Liver (tissue), 9 donors: ENCODE results near the gene TPSG1. TPM values are rescaled to one million over a fixed set of nuclear protein-coding genes. Genes with fewer than 3 reads are reported as not detected.

Experiments used
- DNase-seq: peaks from one replicate; pipeline ENCODE4 v3.0.0-alpha.2; 2017; ENCODE audit warnings: low spot score
- H3K27ac ChIP-seq, 2 donors: one replicate each; pipeline ENCODE4 v1.7.0; 2013; ENCODE audit warnings: inconsistent platforms in 2 of 2, low read length in 2 of 2, control low read depth in 1 of 2, low read depth in 1 of 2, mild to moderate bottlenecking in 1 of 2
- H3K27me3 ChIP-seq, 4 donors: one replicate each; pipeline versions ENCODE4 v1.6.1 to v1.7.0; 2013; ENCODE audit warnings: low read length in 3 of 4, inconsistent platforms in 1 of 4, mild to moderate bottlenecking in 1 of 4, moderate library complexity in 1 of 4; ENCODE audit not compliant: control insufficient read depth in 4 of 4, insufficient read depth in 4 of 4
- H3K36me3 ChIP-seq, 4 donors: one replicate each; pipeline versions ENCODE4 v1.6.1 to v1.7.0; 2013; ENCODE audit warnings: low read length in 3 of 4, mild to moderate bottlenecking in 3 of 4, low read depth in 1 of 4, moderate library complexity in 1 of 4; ENCODE audit not compliant: control insufficient read depth in 4 of 4, insufficient read depth in 3 of 4
- H3K4me1 ChIP-seq, 4 donors: one replicate each; pipeline versions ENCODE4 v1.6.1 to v1.7.0; 2013; ENCODE audit warnings: low read length in 3 of 4, mild to moderate bottlenecking in 3 of 4, moderate library complexity in 1 of 4; ENCODE audit not compliant: control insufficient read depth in 4 of 4, insufficient read depth in 4 of 4
- H3K4me3 ChIP-seq, 3 donors: one replicate each; pipeline versions ENCODE4 v1.6.1 to v1.7.0; 2013; ENCODE audit warnings: low read length in 3 of 3, control low read depth in 1 of 3, low read depth in 1 of 3, mild to moderate bottlenecking in 1 of 3
- H3K9ac ChIP-seq, 2 donors: one replicate each; pipeline ENCODE4 v1.7.0; 2013; ENCODE audit warnings: low read length in 2 of 2, mild to moderate bottlenecking in 2 of 2, moderate library complexity in 2 of 2, control low read depth in 1 of 2, low read depth in 1 of 2
- H3K9me3 ChIP-seq, 4 donors: one replicate each; pipeline versions ENCODE4 v1.6.1 to v1.7.0; 2013; ENCODE audit warnings: low read length in 3 of 4; ENCODE audit not compliant: control insufficient read depth in 4 of 4
- EGR1 ChIP-seq, 2 donors: IDR thresholded peaks; 2 replicates each; pipeline ENCODE4 v1.6.1; 2016 to 2018; ENCODE audit warnings: antibody characterized with exemption in 2 of 2, low read depth in 2 of 2
- FOXA1 ChIP-seq: IDR thresholded peaks from 2 replicates; pipeline ENCODE4 v1.6.1; 2016; ENCODE audit warnings: antibody characterized with exemption
- GABPA ChIP-seq, 2 donors: IDR thresholded peaks in 1 of 2; conservative IDR thresholded peaks in 1 of 2; 2 replicates each; pipeline ENCODE4 v1.6.1; 2016; ENCODE audit warnings: antibody characterized with exemption in 2 of 2, mild to moderate bottlenecking in 1 of 2, moderate library complexity in 1 of 2
- HNF4A ChIP-seq, 2 donors: conservative IDR thresholded peaks; 2 replicates each; pipeline ENCODE4 v1.6.1; 2016; ENCODE audit warnings: antibody characterized with exemption in 2 of 2, mild to moderate bottlenecking in 2 of 2
- JUND ChIP-seq, 2 donors: IDR thresholded peaks; 2 replicates each; pipeline ENCODE4 v1.6.1; 2016; ENCODE audit warnings: antibody characterized with exemption in 2 of 2
- RAD21 ChIP-seq, 2 donors: IDR thresholded peaks; 2 replicates each; pipeline ENCODE4 v1.6.1; 2016; ENCODE audit warnings: antibody characterized with exemption in 2 of 2, mild to moderate bottlenecking in 2 of 2
- REST ChIP-seq: IDR thresholded peaks from 2 replicates; pipeline ENCODE4 v1.6.1; 2016; ENCODE audit warnings: antibody characterized with exemption, mild to moderate bottlenecking
- RXRA ChIP-seq, 2 donors: IDR thresholded peaks; 2 replicates each; pipeline ENCODE4 v1.6.1; 2017 to 2018; ENCODE audit warnings: antibody characterized with exemption in 2 of 2, mild to moderate bottlenecking in 1 of 2
- SP1 ChIP-seq: IDR thresholded peaks from 2 replicates; pipeline ENCODE4 v1.6.1; 2018; ENCODE audit warnings: antibody characterized with exemption, mild to moderate bottlenecking
- TAF1 ChIP-seq: conservative IDR thresholded peaks from 2 replicates; pipeline ENCODE4 v1.6.1; 2016; ENCODE audit warnings: antibody characterized with exemption, mild to moderate bottlenecking
- YY1 ChIP-seq: IDR thresholded peaks from 2 replicates; pipeline ENCODE4 v1.6.1; 2016; ENCODE audit warnings: antibody characterized with exemption, mild to moderate bottlenecking
- ZBTB33 ChIP-seq: IDR thresholded peaks from 2 replicates; pipeline ENCODE4 v1.6.1; 2016; ENCODE audit warnings: antibody characterized with exemption
- WGBS: extraction: QIAGEN DNeasy Blood & Tissue Kit; methylation state at CpG from one replicate; pipeline ENCODE4 v1.1.7; 2013; 5-methylcytosine and 5-hydroxymethylcytosine counted together
- polyA plus RNA-seq, 2 donors: library from polyadenylated mRNA; stranded (reverse) in 1 of 2; unstranded in 1 of 2; fragments of 200-250 nt in 1 of 2; fragments of >200 nt in 1 of 2; fragmentation: Nextera tagmentation in 1 of 2; extraction: Ambion mirVana in 1 of 2; gene quantifications; one replicate each; pipeline versions ENCODE4 v1.2.1 to v1.2.3, GENCODE V29; 2013 to 2015
- total RNA-seq, 2 donors: library from RNA; depleted of rRNA; stranded (reverse); fragments of >200 nt; gene quantifications; one replicate each; pipeline ENCODE4 v1.2.3, GENCODE V29; 2014
- donor health status: healthy.
- donor health status: healthy.
- donor health status: healthy.
- donor health status: healthy.
- donor health status: healthy.

Gene TPSG1
- total and polyA plus RNA-seq, 4 donors: 0.55 TPM; not detected in 3

- TF ChIP-seq REST (no peak), HNF4A (conservative IDR thresholded peaks at IDR 0.05) (no peak), JUND (IDR thresholded peaks at IDR 0.05) (no peak), EGR1 (IDR thresholded peaks at IDR 0.05; ENCODE audit: low read depth in 2 of 2) (no peak), TAF1 (no peak), GABPA (IDR thresholded peaks at IDR 0.05 in 1 of 2, conservative IDR thresholded peaks at IDR 0.05 in 1 of 2) (no peak), RXRA (IDR thresholded peaks at IDR 0.05) (no peak)
These were observed 44.3 kb downstream of the TPSG1 start (continued) for GRCh38 chr16:1180549-1181403.

- WGBS: 89% methylated on average over 21 of the region's 21 CpGs
- Histone ChIP-seq H3K9me3 (no peaks in the 10 kb centered on the region), H3K27ac (no peak overlapping the region), H3K9ac (no peak overlapping the region), H3K4me1 (peaks cover 16 to 45% (median 32%) of the 10 kb centered on the region in 4 donors), H3K36me3 (no peaks in the 10 kb centered on the region), H3K27me3 (no peaks in the 10 kb centered on the region), H3K4me3 (no peak overlapping the region)
- no peak for DNase-seq
- TF ChIP-seq REST: no peak
These were observed 46.7 kb downstream of the TPSG1 start for GRCh38 chr16:1178295-1178910.

GRCh38 chr16:1177750-1178149, 47.3 kb downstream of the TPSG1 start:
- H3K4me3 ChIP-seq: no peak overlapping the region
- peaks cover 11 to 40% (median 27%) of the 10 kb centered on the region in 4 donors for H3K4me1 ChIP-seq
- H3K27ac ChIP-seq: no peak overlapping the region
- WGBS: 91% methylated on average over 13 of the region's 13 CpGs
- H3K9me3 ChIP-seq: no peaks in the 10 kb centered on the region
- H3K36me3 ChIP-seq: no peaks in the 10 kb centered on the region
- no peak for DNase-seq
- H3K9ac ChIP-seq: no peak overlapping the region
- no peaks in the 10 kb centered on the region for H3K27me3 ChIP-seq
- TF ChIP-seq GABPA (IDR thresholded peaks at IDR 0.05 in 1 of 2, conservative IDR thresholded peaks at IDR 0.05 in 1 of 2) (no peak), REST (no peak), FOXA1 (no peak), ZBTB33 (no peak), RXRA (IDR thresholded peaks at IDR 0.05) (no peak), RAD21 (IDR thresholded peaks at IDR 0.05) (no peak), SP1 (no peak), TAF1 (no peak), YY1 (no peak)
